NCI-H128 (cell line): ENCODE measurements around the gene DERL3.
"Not testable (repeated sequence)": the region's sequence is repeated elsewhere in the genome, so short reads cannot be mapped to it uniquely, and the experiment has no call there.

Experiments
- DNase-seq: peaks from one replicate; lab custom pipeline; 2025; ENCODE audit not compliant: unreplicated experiment; lab: John Stamatoyannopoulos, UW

DERL3 gene

GRCh38 chr22:23838681-23839468 is at the start of gene DERL3:
Gene DERL3 (minus strand): TSS chr22:23839006. CDS start chr22:23838987, 19 bp downstream.
- peak; percentile 82 for DNase-seq

GRCh38 chr22:23884140-23884539 is 45.3 kb upstream of the DERL3 start:
- no peak for DNase-seq

- no peak for DNase-seq
Measured at GRCh38 chr22:23883658-23884057, 44.9 kb upstream of the DERL3 start.

- DNase-seq, result no peak
Measured at GRCh38 chr22:23882370-23882769, 43.6 kb upstream of the DERL3 start.

- DNase-seq, result no peak
Measured at GRCh38 chr22:23878219-23878618, 39.4 kb upstream of the DERL3 start.

GRCh38 chr22:23877566-23877965 is 38.8 kb upstream of the DERL3 start:
- no peak for DNase-seq

- DNase-seq, result no peak
Measured at GRCh38 chr22:23875801-23876200, 37.0 kb upstream of the DERL3 start.

- no peak for DNase-seq
Measured at GRCh38 chr22:23874871-23875270, 36.1 kb upstream of the DERL3 start.

GRCh38 chr22:23868580-23868979 is 29.8 kb upstream of the DERL3 start:
- DNase-seq, result no peak

- not testable (repeated sequence) for DNase-seq
Measured at GRCh38 chr22:23864499-23865154, 25.8 kb upstream of the DERL3 start.

- DNase-seq, result peak; percentile 52
Measured at GRCh38 chr22:23862103-23862502, 23.3 kb upstream of the DERL3 start.

- not testable (repeated sequence) for DNase-seq
Measured at GRCh38 chr22:23860187-23860586, 21.4 kb upstream of the DERL3 start.

GRCh38 chr22:23859201-23859600 is 20.4 kb upstream of the DERL3 start:
- no peak for DNase-seq

GRCh38 chr22:23858484-23858815 is 19.6 kb upstream of the DERL3 start:
- DNase-seq, result no peak

- peak; percentile 93 for DNase-seq
Measured at GRCh38 chr22:23857606-23858483, 19.0 kb upstream of the DERL3 start, which contains the start of gene SLC2A11. Gene SLC2A11 (plus strand): TSS chr22:23857875. CDS start chr22:23858000, 125 bp downstream.

- DNase-seq, result no peak
Measured at GRCh38 chr22:23856721-23857605, 18.2 kb upstream of the DERL3 start.

GRCh38 chr22:23850136-23850611 is 11.4 kb upstream of the DERL3 start:
- no peak for DNase-seq

- peak; percentile 39 for DNase-seq
Measured at GRCh38 chr22:23849009-23850006, 10.5 kb upstream of the DERL3 start.
